Neutrophil (primary cell): Measurements from ENCODE around the gene PRKRA.

ENCODE experiments used
- H3K27ac ChIP-seq: fragments of 200-600 bp; sonication (generic); 2 replicates; pipeline ENCODE4 v1.5.1; 2016; ENCODE audit warnings: mild to moderate bottlenecking, moderate library complexity
- H3K27me3 ChIP-seq: fragments of 200-600 bp; sonication (generic); 2 replicates; pipeline ENCODE4 v1.6.0; 2016; ENCODE audit warnings: mild to moderate bottlenecking
- H3K36me3 ChIP-seq: fragments of 200-600 bp; sonication (generic); 2 replicates; pipeline ENCODE4 v1.5.1; 2017
- H3K4me1 ChIP-seq, 2 experiments: fragments of 200-600 bp in 1 of 2; sonication (generic) in 1 of 2; 1 replicate in 1 of 2; 2 replicates in 1 of 2; pipeline versions ENCODE4 v1.5.1 to v1.6.1; 2013 to 2016; ENCODE audit warnings: low read depth in 1 of 2, low read length in 1 of 2, mild to moderate bottlenecking in 1 of 2, moderate library complexity in 1 of 2; ENCODE audit not compliant: control insufficient read depth in 1 of 2, insufficient read depth in 1 of 2
- H3K4me3 ChIP-seq, 2 experiments: fragments of 200-600 bp in 1 of 2; sonication (generic) in 1 of 2; 1 replicate in 1 of 2; 2 replicates in 1 of 2; pipeline ENCODE4 v1.5.1; 2013 to 2016; ENCODE audit warnings: low read depth in 1 of 2, low read length in 1 of 2, mild to moderate bottlenecking in 1 of 2, moderate library complexity in 1 of 2
- H3K9me3 ChIP-seq: fragments of 200-600 bp; sonication (generic); 2 replicates; pipeline ENCODE4 v1.5.1; 2016
- TF ChIP-seq, protein P1 (sequence below): fragments of 200-600 bp; sonication (generic); IDR thresholded peaks from 2 replicates; pipeline ENCODE4 v1.5.1; 2016; ENCODE audit warnings: antibody characterized with exemption

PRKRA gene

DNA sequence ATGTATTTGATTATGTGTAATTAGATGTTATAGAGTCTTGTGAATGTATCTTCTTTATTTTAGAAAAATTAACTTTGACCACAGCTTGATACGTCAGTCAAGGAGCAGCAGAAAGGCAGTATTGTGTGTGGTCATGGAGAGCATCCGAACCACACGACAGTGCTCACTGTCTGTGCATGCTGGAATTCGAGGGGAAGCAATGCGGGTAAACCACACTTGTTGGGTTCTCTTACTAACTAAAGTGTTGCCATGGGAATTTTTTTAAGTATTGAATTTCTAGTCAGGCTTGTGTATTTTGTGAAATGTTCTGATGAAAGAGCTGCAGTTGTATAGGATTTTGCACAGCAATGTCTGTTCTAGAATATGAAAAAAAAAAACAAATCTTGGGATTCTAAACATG is 5.0 kb upstream of the PRKRA start:
- TF ChIP-seq, protein P1, sequence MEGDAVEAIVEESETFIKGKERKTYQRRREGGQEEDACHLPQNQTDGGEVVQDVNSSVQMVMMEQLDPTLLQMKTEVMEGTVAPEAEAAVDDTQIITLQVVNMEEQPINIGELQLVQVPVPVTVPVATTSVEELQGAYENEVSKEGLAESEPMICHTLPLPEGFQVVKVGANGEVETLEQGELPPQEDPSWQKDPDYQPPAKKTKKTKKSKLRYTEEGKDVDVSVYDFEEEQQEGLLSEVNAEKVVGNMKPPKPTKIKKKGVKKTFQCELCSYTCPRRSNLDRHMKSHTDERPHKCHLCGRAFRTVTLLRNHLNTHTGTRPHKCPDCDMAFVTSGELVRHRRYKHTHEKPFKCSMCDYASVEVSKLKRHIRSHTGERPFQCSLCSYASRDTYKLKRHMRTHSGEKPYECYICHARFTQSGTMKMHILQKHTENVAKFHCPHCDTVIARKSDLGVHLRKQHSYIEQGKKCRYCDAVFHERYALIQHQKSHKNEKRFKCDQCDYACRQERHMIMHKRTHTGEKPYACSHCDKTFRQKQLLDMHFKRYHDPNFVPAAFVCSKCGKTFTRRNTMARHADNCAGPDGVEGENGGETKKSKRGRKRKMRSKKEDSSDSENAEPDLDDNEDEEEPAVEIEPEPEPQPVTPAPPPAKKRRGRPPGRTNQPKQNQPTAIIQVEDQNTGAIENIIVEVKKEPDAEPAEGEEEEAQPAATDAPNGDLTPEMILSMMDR, result no peak
- no peaks in the 10 kb centered on the region for H3K36me3 ChIP-seq
- H3K27me3 ChIP-seq, result no peaks in the 10 kb centered on the region
- no peaks in the 10 kb centered on the region for H3K9me3 ChIP-seq
- peaks cover 7 to 9% of the 10 kb centered on the region in 2 experiments for H3K4me1 ChIP-seq
- no peak overlapping the region for H3K4me3 ChIP-seq
- no peak overlapping the region for H3K27ac ChIP-seq

DNA sequence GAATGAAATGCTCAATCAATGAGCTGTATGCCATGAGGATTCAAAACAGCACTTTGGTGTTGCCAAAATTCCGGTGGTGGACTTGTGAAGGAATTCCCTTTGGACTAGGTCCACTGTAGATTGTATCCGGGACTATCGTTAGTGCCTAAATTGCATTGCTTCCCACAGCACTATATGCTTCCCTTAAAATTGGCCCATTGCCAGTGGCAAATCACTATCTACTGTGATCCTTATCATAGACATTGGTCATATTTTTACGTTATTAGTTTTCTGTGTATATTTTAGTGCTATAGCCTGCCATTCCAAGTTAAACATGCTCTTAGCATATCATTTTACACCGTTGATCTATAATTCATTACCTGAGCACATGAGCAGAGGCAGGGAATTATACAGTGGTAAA is 1.9 kb upstream of the PRKRA start:
- Histone ChIP-seq H3K27me3 (no peaks in the 10 kb centered on the region), H3K4me3 (no peak overlapping the region), H3K4me1 (peaks cover 16 to 19% of the 10 kb centered on the region in 2 experiments), H3K36me3 (no peaks in the 10 kb centered on the region), H3K9me3 (no peaks in the 10 kb centered on the region), H3K27ac (no peak overlapping the region)
- TF ChIP-seq, protein P1, result no peak

DNA sequence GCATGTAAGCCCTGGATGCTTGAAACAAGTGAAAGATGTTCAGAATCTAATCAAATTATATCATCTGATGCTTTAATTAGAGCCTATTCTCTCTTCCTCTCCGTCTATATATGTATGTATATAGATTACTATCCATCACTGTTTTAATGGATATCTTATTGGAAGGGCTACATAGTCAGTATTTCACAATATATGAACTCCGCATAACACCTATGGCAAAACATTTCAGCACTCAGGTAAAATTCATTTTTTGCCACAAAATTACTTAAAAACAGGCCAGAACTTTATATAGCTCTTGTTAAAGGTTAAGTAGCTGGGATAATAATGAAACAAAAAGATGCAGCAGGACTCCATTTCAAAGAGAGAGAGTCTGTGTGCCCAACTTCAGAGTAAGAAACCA is 1.4 kb upstream of the PRKRA start:
- Histone ChIP-seq H3K4me1 (peaks cover 16 to 19% of the 10 kb centered on the region in 2 experiments), H3K27ac (no peak overlapping the region)
- TF ChIP-seq, protein P1, result no peak

DNA sequence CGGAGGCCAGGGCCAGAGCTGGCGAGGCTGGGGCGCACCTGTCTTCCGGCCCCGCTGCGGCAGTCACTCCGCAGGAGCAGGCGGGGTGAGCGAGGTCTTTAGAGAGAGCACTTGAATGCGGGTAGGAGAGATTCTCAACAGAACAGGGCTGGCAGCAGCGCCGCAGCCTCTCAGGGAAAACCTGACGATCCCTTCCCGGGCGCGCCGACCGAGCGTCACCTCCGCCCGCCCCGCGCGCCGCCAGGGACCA is 526 bp downstream of the PRKRA start:
- peak overlapping the region; percentile 90 for H3K27ac ChIP-seq
- H3K4me3 ChIP-seq, result peak overlapping the region; percentile 86 to 90
- no peaks in the 10 kb centered on the region for H3K36me3 ChIP-seq
- H3K27me3 ChIP-seq, result no peaks in the 10 kb centered on the region
- TF ChIP-seq, protein P1, result no peak
- H3K9me3 ChIP-seq, result no peaks in the 10 kb centered on the region
- H3K4me1 ChIP-seq, result peaks cover 16 to 19% of the 10 kb centered on the region in 2 experiments

More for the DNA sequence above, 1.4 kb upstream of the PRKRA start:
- H3K27me3 ChIP-seq, result no peaks in the 10 kb centered on the region
- no peaks in the 10 kb centered on the region for H3K9me3 ChIP-seq
- no peak overlapping the region for H3K4me3 ChIP-seq
- H3K36me3 ChIP-seq, result no peaks in the 10 kb centered on the region

DNA sequence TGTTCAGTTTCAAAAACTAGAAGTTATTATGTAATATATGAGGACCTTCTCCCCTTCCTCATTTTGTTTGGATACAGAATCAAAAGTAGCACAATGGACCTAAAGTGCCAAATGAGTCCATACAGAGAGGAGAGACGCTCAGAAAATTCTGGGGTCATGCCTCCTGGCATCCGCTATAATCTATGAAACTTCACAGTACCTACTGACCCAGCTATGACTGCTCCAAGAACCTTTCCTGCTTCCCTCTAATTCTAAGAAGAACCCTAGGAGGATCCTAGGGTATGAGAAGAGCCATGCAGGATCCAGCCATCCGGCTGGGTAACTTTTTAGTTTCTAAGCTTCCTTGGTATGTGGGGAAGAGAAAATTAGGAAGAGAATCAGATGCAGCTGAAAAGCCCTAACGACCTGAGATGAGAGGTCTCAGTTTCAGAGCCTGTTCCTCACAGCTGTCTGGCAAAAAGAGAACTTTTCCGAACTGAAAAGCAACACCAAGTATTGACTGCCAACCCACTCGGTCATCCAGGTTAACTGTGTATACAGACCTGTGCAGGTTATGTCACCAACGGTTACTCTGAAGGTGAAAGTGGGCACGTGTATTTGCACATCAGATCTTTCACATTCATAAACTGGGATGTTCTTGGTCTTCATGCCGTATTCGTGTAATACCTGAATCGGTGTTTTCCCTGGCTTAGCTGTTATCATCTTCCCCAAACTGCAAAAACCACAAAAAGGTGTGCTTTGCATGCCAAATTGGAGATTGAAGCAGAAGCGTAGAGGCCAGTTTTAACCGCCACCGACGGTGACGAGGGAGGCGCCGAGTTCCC is 1.1 kb downstream of the PRKRA start:
- Histone ChIP-seq H3K9me3 (no peaks in the 10 kb centered on the region), H3K4me3 (peak overlapping the region; percentile 86 to 90)
- TF ChIP-seq, protein P1, result no peak

More for the DNA sequence above, 1.1 kb downstream of the PRKRA start:
- no peaks in the 10 kb centered on the region for H3K27me3 ChIP-seq
- peak overlapping the region; percentile 90 for H3K27ac ChIP-seq
- H3K36me3 ChIP-seq, result no peaks in the 10 kb centered on the region
- H3K4me1 ChIP-seq, result peaks cover 16 to 19% of the 10 kb centered on the region in 2 experiments
